ENCODE results near the gene TAS2R39.

- TF ChIP-seq, protein P1, sequence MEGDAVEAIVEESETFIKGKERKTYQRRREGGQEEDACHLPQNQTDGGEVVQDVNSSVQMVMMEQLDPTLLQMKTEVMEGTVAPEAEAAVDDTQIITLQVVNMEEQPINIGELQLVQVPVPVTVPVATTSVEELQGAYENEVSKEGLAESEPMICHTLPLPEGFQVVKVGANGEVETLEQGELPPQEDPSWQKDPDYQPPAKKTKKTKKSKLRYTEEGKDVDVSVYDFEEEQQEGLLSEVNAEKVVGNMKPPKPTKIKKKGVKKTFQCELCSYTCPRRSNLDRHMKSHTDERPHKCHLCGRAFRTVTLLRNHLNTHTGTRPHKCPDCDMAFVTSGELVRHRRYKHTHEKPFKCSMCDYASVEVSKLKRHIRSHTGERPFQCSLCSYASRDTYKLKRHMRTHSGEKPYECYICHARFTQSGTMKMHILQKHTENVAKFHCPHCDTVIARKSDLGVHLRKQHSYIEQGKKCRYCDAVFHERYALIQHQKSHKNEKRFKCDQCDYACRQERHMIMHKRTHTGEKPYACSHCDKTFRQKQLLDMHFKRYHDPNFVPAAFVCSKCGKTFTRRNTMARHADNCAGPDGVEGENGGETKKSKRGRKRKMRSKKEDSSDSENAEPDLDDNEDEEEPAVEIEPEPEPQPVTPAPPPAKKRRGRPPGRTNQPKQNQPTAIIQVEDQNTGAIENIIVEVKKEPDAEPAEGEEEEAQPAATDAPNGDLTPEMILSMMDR (conservative IDR thresholded peaks at IDR 0.05) = no peak
- TF ChIP-seq EZH2 (IDR thresholded peaks at IDR 0.05; ENCODE audit: low read depth) = no peak
These were observed 41.8 kb downstream of the TAS2R39 start for GRCh38 chr7:143225047-143225446.

Measured in PC-9 (cell line).